ENCODE measurements around the gene CCDC18.

The CCDC18 gene

DNA sequence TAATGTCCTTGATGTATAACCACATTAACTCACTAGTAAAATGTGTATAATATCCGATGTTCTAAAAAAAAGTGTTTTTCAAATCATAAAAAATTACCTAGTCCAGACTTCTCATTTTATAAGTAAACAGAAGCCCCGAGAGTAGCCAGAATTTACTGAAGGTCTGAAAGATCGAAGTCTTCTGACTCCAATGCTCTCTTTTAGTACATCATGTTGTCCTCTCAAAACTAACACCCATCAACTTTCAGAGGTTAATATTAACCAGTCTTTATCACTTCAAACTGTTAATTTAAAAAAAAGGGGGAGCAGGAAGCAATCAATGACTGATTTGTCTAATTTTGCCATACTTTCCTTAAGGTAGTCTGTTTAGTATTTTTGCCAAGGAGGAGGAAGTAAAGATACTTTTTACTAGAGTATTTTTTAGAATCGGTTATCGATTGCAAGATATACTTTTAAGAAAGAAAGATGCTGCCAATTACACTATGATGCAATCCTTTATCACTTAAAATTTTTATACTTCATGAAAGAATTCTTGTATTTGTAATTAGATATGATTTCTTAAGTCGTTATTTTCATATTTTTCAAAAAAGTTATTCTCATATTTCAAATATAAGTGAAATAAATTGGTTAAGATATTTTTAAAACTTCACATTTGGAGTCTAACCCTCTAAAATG lies 25.5 kb downstream of the CCDC18 start:
- Histone ChIP-seq H3K9ac (ENCODE audit: low read depth, low read length, poor library complexity, severe bottlenecking) (no peak overlapping the region), H3K4me2 (ENCODE audit: low read depth, low read length, poor library complexity, severe bottlenecking) (no peak overlapping the region), H3K4me3 (ENCODE audit: low read length, poor library complexity, severe bottlenecking) (no peak overlapping the region), H3K27me3 (ENCODE audit: insufficient read depth, low read length, poor library complexity, severe bottlenecking) (no peaks in the 10 kb centered on the region), H3K36me3 (ENCODE audit: insufficient read depth, low read length) (peaks cover 61% of the 10 kb centered on the region; the same call in 1 of the 2 replicates), H4K20me1 (ENCODE audit: insufficient read depth, low read length, poor library complexity, severe bottlenecking) (no peaks in the 10 kb centered on the region), H3K9me2 (replicated peaks; ENCODE audit: low read depth, low read length) (no peaks in the 10 kb centered on the region), H3K9me3 (ENCODE audit: insufficient read depth, low read depth, low read length) (no peaks in the 10 kb centered on the region), H3K4me1 (ENCODE audit: insufficient read depth, low read length, poor library complexity, severe bottlenecking) (no peaks in the 10 kb centered on the region), H2AFZ (ENCODE audit: low read length) (no peak overlapping the region), H3K79me2 (ENCODE audit: insufficient read depth, low read length) (no peaks in the 10 kb centered on the region), H3F3A (ENCODE audit: low read depth) (no peaks in the 10 kb centered on the region)
- no peak for TF ChIP-seq EZH2phosphoT487 (IDR thresholded peaks at IDR 0.05; ENCODE audit: borderline replicate concordance)
- TF ChIP-seq, protein P1, sequence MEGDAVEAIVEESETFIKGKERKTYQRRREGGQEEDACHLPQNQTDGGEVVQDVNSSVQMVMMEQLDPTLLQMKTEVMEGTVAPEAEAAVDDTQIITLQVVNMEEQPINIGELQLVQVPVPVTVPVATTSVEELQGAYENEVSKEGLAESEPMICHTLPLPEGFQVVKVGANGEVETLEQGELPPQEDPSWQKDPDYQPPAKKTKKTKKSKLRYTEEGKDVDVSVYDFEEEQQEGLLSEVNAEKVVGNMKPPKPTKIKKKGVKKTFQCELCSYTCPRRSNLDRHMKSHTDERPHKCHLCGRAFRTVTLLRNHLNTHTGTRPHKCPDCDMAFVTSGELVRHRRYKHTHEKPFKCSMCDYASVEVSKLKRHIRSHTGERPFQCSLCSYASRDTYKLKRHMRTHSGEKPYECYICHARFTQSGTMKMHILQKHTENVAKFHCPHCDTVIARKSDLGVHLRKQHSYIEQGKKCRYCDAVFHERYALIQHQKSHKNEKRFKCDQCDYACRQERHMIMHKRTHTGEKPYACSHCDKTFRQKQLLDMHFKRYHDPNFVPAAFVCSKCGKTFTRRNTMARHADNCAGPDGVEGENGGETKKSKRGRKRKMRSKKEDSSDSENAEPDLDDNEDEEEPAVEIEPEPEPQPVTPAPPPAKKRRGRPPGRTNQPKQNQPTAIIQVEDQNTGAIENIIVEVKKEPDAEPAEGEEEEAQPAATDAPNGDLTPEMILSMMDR (conservative IDR thresholded peaks at IDR 0.05; ENCODE audit: low read length): no peak

DNA sequence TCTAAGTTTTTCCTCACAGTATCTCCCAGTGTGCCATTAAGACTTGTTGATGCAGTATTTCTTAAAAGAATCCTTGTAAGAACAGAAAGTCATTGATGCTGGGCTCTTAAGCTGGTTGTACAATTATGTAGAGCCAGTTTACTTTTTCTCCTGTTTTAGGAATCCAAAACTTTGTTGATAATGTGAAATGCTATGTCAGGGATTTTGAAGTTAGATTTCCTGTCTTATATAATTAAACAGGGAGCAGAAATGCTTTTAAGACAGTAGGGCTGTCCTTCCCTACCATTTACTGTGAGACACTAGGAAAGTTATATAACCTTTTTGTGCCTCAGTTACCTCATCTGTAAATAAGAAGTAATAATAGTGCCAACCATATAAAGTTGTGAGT lies 26.0 kb downstream of the CCDC18 start:
- Histone ChIP-seq H3K36me3 (ENCODE audit: insufficient read depth, low read length) (peaks cover 61% of the 10 kb centered on the region; the same call in 1 of the 2 replicates), H3K4me3 (ENCODE audit: low read length, poor library complexity, severe bottlenecking) (no peak overlapping the region), H3K9me2 (replicated peaks; ENCODE audit: low read depth, low read length) (no peaks in the 10 kb centered on the region), H3K4me2 (ENCODE audit: low read depth, low read length, poor library complexity, severe bottlenecking) (no peak overlapping the region), H3F3A (ENCODE audit: low read depth) (no peaks in the 10 kb centered on the region; the same call in 1 of the 2 replicates), H3K9ac (ENCODE audit: low read depth, low read length, poor library complexity, severe bottlenecking) (no peak overlapping the region), H4K20me1 (ENCODE audit: insufficient read depth, low read length, poor library complexity, severe bottlenecking) (no peaks in the 10 kb centered on the region), H3K79me2 (ENCODE audit: insufficient read depth, low read length) (no peaks in the 10 kb centered on the region), H3K4me1 (ENCODE audit: insufficient read depth, low read length, poor library complexity, severe bottlenecking) (no peaks in the 10 kb centered on the region), H3K27me3 (ENCODE audit: insufficient read depth, low read length, poor library complexity, severe bottlenecking) (no peaks in the 10 kb centered on the region), H3K9me3 (ENCODE audit: insufficient read depth, low read depth, low read length) (no peaks in the 10 kb centered on the region), H2AFZ (ENCODE audit: low read length) (no peak overlapping the region)
- TF ChIP-seq, protein P1 (conservative IDR thresholded peaks at IDR 0.05; ENCODE audit: low read length): no peak
- no peak for TF ChIP-seq EZH2phosphoT487 (IDR thresholded peaks at IDR 0.05; ENCODE audit: borderline replicate concordance)

DNA sequence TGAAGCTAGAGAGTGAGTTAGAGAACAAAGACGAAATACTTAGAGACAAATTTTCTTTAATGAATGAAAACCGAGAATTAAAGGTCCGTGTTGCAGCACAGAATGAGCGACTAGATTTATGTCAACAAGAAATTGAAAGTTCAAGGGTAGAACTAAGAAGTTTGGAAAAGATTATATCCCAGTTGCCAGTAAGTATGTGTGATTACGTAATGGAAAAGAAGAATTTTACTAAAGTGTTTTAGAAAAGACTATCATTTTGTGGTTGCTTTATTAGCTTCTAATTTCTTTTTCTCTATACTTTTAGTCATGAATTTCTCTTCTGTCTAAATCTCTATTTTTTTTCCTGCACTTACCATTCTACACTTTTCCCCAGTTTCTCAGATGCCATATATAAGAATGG lies 26.7 kb downstream of the CCDC18 start:
- H3K4me3 ChIP-seq (ENCODE audit: low read length, poor library complexity, severe bottlenecking): no peak overlapping the region
- H3K79me2 ChIP-seq (ENCODE audit: insufficient read depth, low read length): no peaks in the 10 kb centered on the region
- no peaks in the 10 kb centered on the region for H3K9me2 ChIP-seq (replicated peaks; ENCODE audit: low read depth, low read length)
- H3F3A ChIP-seq (ENCODE audit: low read depth): no peaks in the 10 kb centered on the region; the same call in 1 of the 2 replicates
- H2AFZ ChIP-seq (ENCODE audit: low read length): no peak overlapping the region
- H4K20me1 ChIP-seq (ENCODE audit: insufficient read depth, low read length, poor library complexity, severe bottlenecking): no peaks in the 10 kb centered on the region
- H3K27me3 ChIP-seq (ENCODE audit: insufficient read depth, low read length, poor library complexity, severe bottlenecking): no peaks in the 10 kb centered on the region
- H3K9me3 ChIP-seq (ENCODE audit: insufficient read depth, low read depth, low read length): no peaks in the 10 kb centered on the region
- no peak overlapping the region for H3K9ac ChIP-seq (ENCODE audit: low read depth, low read length, poor library complexity, severe bottlenecking)
- peaks cover 55% of the 10 kb centered on the region; the same call in 1 of the 2 replicates for H3K36me3 ChIP-seq (ENCODE audit: insufficient read depth, low read length)
- TF ChIP-seq, protein P1 (conservative IDR thresholded peaks at IDR 0.05; ENCODE audit: low read length): no peak
- TF ChIP-seq EZH2phosphoT487 (IDR thresholded peaks at IDR 0.05; ENCODE audit: borderline replicate concordance): no peak
- no peak overlapping the region for H3K4me2 ChIP-seq (ENCODE audit: low read depth, low read length, poor library complexity, severe bottlenecking)
- H3K4me1 ChIP-seq (ENCODE audit: insufficient read depth, low read length, poor library complexity, severe bottlenecking): no peaks in the 10 kb centered on the region
